Astrocyte (in vitro differentiated cells and primary cell): Measurements from ENCODE around the gene OSBPL6. TPM values are rescaled to one million over a fixed set of nuclear protein-coding genes. Genes with fewer than 3 reads are reported as not detected.
"Not testable (repeated sequence)": the region's sequence is repeated elsewhere in the genome, so short reads cannot be mapped to it uniquely, and the experiment has no call there.

Experiments
- DNase-seq: peaks from one replicate; pipeline ENCODE4 v3.0.0-alpha.2; 2010; ENCODE audit warnings: low read depth
- FAIRE-seq: peaks from 2 replicates; lab custom pipeline; 2011; peaks lifted over from hg19 to GRCh38; lab: Jason Lieb, UNC
- H2AFZ ChIP-seq: 2 replicates; pipeline ENCODE4 v1.6.0; 2012; ENCODE audit warnings: low read depth, low read length, inconsistent platforms
- H3K27ac ChIP-seq: 2 replicates; pipeline ENCODE4 v1.5.1; 2011; ENCODE audit warnings: low read depth, low read length, inconsistent platforms
- H3K27me3 ChIP-seq: 2 replicates; pipeline ENCODE4 v1.6.0; 2011; ENCODE audit warnings: low read length, inconsistent platforms; ENCODE audit not compliant: insufficient read depth
- H3K36me3 ChIP-seq: 2 replicates; pipeline ENCODE4 v1.5.1; 2011; ENCODE audit warnings: low read length, inconsistent platforms; ENCODE audit not compliant: insufficient read depth
- H3K4me1 ChIP-seq: 2 replicates; pipeline ENCODE4 v1.5.1; 2011; ENCODE audit warnings: low read length, inconsistent platforms; ENCODE audit not compliant: insufficient read depth
- H3K4me2 ChIP-seq: 2 replicates; pipeline ENCODE4 v1.6.0; 2012; ENCODE audit warnings: low read length, inconsistent platforms
- H3K4me3 ChIP-seq: 2 replicates; pipeline ENCODE4 v1.5.1; 2011; ENCODE audit warnings: low read depth, mild to moderate bottlenecking, low read length, inconsistent platforms; ENCODE audit not compliant: insufficient read depth
- H3K79me2 ChIP-seq: 2 replicates; pipeline ENCODE4 v1.6.0; 2012; ENCODE audit warnings: mild to moderate bottlenecking, low read length, inconsistent platforms; ENCODE audit not compliant: insufficient read depth
- H3K9ac ChIP-seq: 2 replicates; pipeline ENCODE4 v1.6.0; 2012; ENCODE audit warnings: mild to moderate bottlenecking, low read length, inconsistent platforms
- H3K9me3 ChIP-seq: 2 replicates; pipeline ENCODE4 v1.5.1; 2012; ENCODE audit warnings: low read depth, mild to moderate bottlenecking, low read length, inconsistent platforms; ENCODE audit not compliant: insufficient read depth
- H4K20me1 ChIP-seq: 2 replicates; pipeline ENCODE4 v1.6.0; 2012; ENCODE audit warnings: low read length, inconsistent platforms; ENCODE audit not compliant: insufficient read depth
- H3K27ac Mint-ChIP-seq: one replicate; pipeline ENCODE4 v1.8.0; 2021; ENCODE audit warnings: mild to moderate bottlenecking, mixed read lengths; ENCODE audit not compliant: unreplicated experiment
- H3K27me3 Mint-ChIP-seq: one replicate; pipeline ENCODE4 v1.8.0; 2021; ENCODE audit warnings: low read depth, mixed read lengths; ENCODE audit not compliant: unreplicated experiment
- H3K36me3 Mint-ChIP-seq: one replicate; pipeline ENCODE4 v1.8.0; 2021; ENCODE audit warnings: low read depth, mixed read lengths; ENCODE audit not compliant: unreplicated experiment
- H3K4me1 Mint-ChIP-seq: one replicate; pipeline ENCODE4 v1.8.0; 2021; ENCODE audit warnings: low read depth, mixed read lengths; ENCODE audit not compliant: unreplicated experiment
- H3K4me3 Mint-ChIP-seq: one replicate; pipeline ENCODE4 v1.8.0; 2021; ENCODE audit warnings: mild to moderate bottlenecking, moderate library complexity, mixed read lengths; ENCODE audit not compliant: unreplicated experiment
- H3K9me3 Mint-ChIP-seq: one replicate; pipeline ENCODE4 v1.8.0; 2021; ENCODE audit warnings: mild to moderate bottlenecking, mixed read lengths; ENCODE audit not compliant: unreplicated experiment
- EZH2 ChIP-seq: IDR thresholded peaks from 2 replicates; pipeline ENCODE4 v1.6.1; 2012; ENCODE audit warnings: mild to moderate bottlenecking, low read length, inconsistent platforms; ENCODE audit not compliant: insufficient read depth
- total RNA-seq: library from RNA; stranded (reverse); gene quantifications from 2 replicates; pipeline ENCODE4 v1.2.1, GENCODE V29; 2021
- TF ChIP-seq, protein P1 (sequence below): IDR thresholded peaks from 2 replicates; pipeline ENCODE4 v1.5.1; 2011; ENCODE audit warnings: low read depth, mild to moderate bottlenecking, inconsistent platforms, low read length, moderate library complexity; ENCODE audit not compliant: insufficient read depth

Gene OSBPL6
- total RNA-seq, 1 donor from 2014 or later, result 13.4 TPM

DNA sequence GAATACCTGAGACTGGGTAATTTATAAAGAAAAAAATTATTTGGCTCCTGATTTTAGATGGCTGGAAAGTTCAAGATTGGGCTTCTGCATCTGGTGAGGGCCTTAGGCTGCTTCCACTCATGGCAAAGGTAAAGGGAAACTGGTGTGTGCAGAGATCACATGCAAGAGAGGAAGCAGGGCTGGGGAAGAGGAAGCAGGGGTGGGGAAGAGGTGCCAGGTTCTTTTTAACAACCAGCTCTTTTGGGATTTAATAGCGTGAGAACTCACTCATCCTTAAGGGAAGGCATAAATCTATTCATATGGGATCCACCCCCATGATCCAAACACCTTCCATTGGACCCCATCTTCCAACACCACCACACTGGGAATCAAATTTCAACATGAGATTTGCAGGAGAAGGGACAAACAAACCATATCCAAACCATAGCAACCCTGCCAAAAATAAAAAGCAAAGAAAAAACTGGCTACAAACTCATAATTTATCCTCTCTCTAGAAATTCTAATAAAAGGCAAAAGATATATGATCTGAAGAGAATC is 226.2 kb downstream of the OSBPL6 start:
- H3K4me1 Mint-ChIP-seq, result peaks cover 7% of the 10 kb centered on the region
- Histone ChIP-seq H4K20me1 (no peaks in the 10 kb centered on the region), H3K79me2 (peaks cover 35% of the 10 kb centered on the region), H3K4me1 (no peaks in the 10 kb centered on the region), H3K4me2 (no peak overlapping the region), H3K36me3 (no peaks in the 10 kb centered on the region), H2AFZ (no peak overlapping the region), H3K9ac (no peak overlapping the region), H3K4me3 (no peak overlapping the region), H3K27me3 (no peaks in the 10 kb centered on the region), H3K27ac (no peak overlapping the region), H3K9me3 (no peaks in the 10 kb centered on the region)
- H3K27me3 Mint-ChIP-seq, result no peaks in the 10 kb centered on the region
- H3K27ac Mint-ChIP-seq, result no peak overlapping the region
- DNase-seq (no peak), FAIRE-seq (no peak)
- TF ChIP-seq, protein P1, sequence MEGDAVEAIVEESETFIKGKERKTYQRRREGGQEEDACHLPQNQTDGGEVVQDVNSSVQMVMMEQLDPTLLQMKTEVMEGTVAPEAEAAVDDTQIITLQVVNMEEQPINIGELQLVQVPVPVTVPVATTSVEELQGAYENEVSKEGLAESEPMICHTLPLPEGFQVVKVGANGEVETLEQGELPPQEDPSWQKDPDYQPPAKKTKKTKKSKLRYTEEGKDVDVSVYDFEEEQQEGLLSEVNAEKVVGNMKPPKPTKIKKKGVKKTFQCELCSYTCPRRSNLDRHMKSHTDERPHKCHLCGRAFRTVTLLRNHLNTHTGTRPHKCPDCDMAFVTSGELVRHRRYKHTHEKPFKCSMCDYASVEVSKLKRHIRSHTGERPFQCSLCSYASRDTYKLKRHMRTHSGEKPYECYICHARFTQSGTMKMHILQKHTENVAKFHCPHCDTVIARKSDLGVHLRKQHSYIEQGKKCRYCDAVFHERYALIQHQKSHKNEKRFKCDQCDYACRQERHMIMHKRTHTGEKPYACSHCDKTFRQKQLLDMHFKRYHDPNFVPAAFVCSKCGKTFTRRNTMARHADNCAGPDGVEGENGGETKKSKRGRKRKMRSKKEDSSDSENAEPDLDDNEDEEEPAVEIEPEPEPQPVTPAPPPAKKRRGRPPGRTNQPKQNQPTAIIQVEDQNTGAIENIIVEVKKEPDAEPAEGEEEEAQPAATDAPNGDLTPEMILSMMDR, result no peak
- TF ChIP-seq EZH2, result no peak
- no peak overlapping the region for H3K4me3 Mint-ChIP-seq
- H3K9me3 Mint-ChIP-seq, result peaks cover 5% of the 10 kb centered on the region
- H3K36me3 Mint-ChIP-seq, result peaks cover 10% of the 10 kb centered on the region

- DNase-seq (no peak), FAIRE-seq (no peak)
- H4K20me1 ChIP-seq, result no peaks in the 10 kb centered on the region
- no peak overlapping the region for H3K9ac ChIP-seq
- no peaks in the 10 kb centered on the region for H3K27me3 Mint-ChIP-seq
- no peak overlapping the region for H3K4me2 ChIP-seq
- H3K4me1 Mint-ChIP-seq, result peaks cover 3% of the 10 kb centered on the region
- H3K27ac ChIP-seq, result no peak overlapping the region
- H2AFZ ChIP-seq, result no peak overlapping the region
- H3K36me3 Mint-ChIP-seq, result peaks cover 18% of the 10 kb centered on the region
- no peaks in the 10 kb centered on the region for H3K9me3 ChIP-seq
- peaks cover 5% of the 10 kb centered on the region for H3K9me3 Mint-ChIP-seq
- H3K27ac Mint-ChIP-seq, result no peak overlapping the region
- no peak overlapping the region for H3K4me3 Mint-ChIP-seq
- H3K4me1 ChIP-seq, result peaks cover 3% of the 10 kb centered on the region
- peaks cover under 1% of the 10 kb centered on the region for H3K36me3 ChIP-seq
- no peaks in the 10 kb centered on the region for H3K27me3 ChIP-seq
- TF ChIP-seq EZH2, result no peak
- TF ChIP-seq, protein P1, result no peak
- peaks cover 36% of the 10 kb centered on the region for H3K79me2 ChIP-seq
- no peak overlapping the region for H3K4me3 ChIP-seq
Measured at GRCh38 chr2:178422097-178422496, 227.8 kb downstream of the OSBPL6 start.

- H3K36me3 ChIP-seq, H3K27me3 ChIP-seq, H3K4me3 ChIP-seq, DNase-seq, H3K27ac ChIP-seq, H3K9me3 Mint-ChIP-seq, H3K4me1 ChIP-seq, FAIRE-seq, H3K27me3 Mint-ChIP-seq, H3K27ac Mint-ChIP-seq, H2AFZ ChIP-seq, H3K4me2 ChIP-seq, H3K4me3 Mint-ChIP-seq, H3K4me1 Mint-ChIP-seq, H3K9ac ChIP-seq, H3K9me3 ChIP-seq, H4K20me1 ChIP-seq: not testable (repeated sequence)
- H3K79me2 ChIP-seq, result peaks cover 33% of the 10 kb centered on the region
- peaks cover 33% of the 10 kb centered on the region for H3K36me3 Mint-ChIP-seq
Measured at GRCh38 chr2:178423746-178424145, 229.4 kb downstream of the OSBPL6 start.
